Smooth muscle cell (in vitro differentiated cells): Measurements from ENCODE around the gene LZTS2. TPM values are rescaled to one million over a fixed set of nuclear protein-coding genes. Genes with fewer than 3 reads are reported as not detected.

Experiments
- DNase-seq: peaks from one replicate; lab custom pipeline; 2025; ENCODE audit not compliant: unreplicated experiment; lab: John Stamatoyannopoulos, UW
- H2AFZ ChIP-seq: fragments of 200-600 bp; sonication (generic); 2 replicates; pipeline ENCODE4 v1.6.0; 2016; ENCODE audit warnings: antibody characterized with exemption, low read depth, mild to moderate bottlenecking
- H3F3A ChIP-seq: fragments of 200-600 bp; sonication (generic); 2 replicates; pipeline ENCODE4 v1.6.0; 2017; ENCODE audit warnings: antibody characterized with exemption, low read depth
- H3K27ac ChIP-seq: fragments of 200-600 bp; sonication (generic); 2 replicates; pipeline ENCODE4 v1.5.1; 2016; ENCODE audit warnings: low read depth, mild to moderate bottlenecking
- H3K27me3 ChIP-seq: fragments of 200-600 bp; sonication (generic); 2 replicates; pipeline ENCODE4 v1.6.1; 2016; ENCODE audit warnings: low read depth, mild to moderate bottlenecking
- H3K36me3 ChIP-seq: fragments of 200-600 bp; sonication (generic); 2 replicates; pipeline ENCODE4 v1.5.1; 2016; ENCODE audit warnings: low read depth
- H3K4me1 ChIP-seq: fragments of 200-600 bp; sonication (generic); 2 replicates; pipeline ENCODE4 v1.5.1; 2016; ENCODE audit warnings: low read depth
- H3K4me2 ChIP-seq: fragments of 200-600 bp; sonication (generic); 2 replicates; pipeline ENCODE4 v1.6.0; 2016; ENCODE audit warnings: mild to moderate bottlenecking
- H3K4me3 ChIP-seq: fragments of 200-600 bp; sonication (generic); 2 replicates; pipeline ENCODE4 v1.5.1; 2016; ENCODE audit warnings: mild to moderate bottlenecking
- H3K79me2 ChIP-seq: fragments of 200-600 bp; sonication (generic); 2 replicates; pipeline ENCODE4 v1.6.0; 2016; ENCODE audit warnings: low read depth, mild to moderate bottlenecking
- H3K9ac ChIP-seq: fragments of 200-600 bp; sonication (generic); 2 replicates; pipeline ENCODE4 v1.6.0; 2016; ENCODE audit warnings: low read depth
- H3K9me3 ChIP-seq: fragments of 200-600 bp; sonication (generic); replicated peaks from 2 replicates; pipeline ENCODE4 v1.5.1; 2016; ENCODE audit warnings: low read depth
- H4K20me1 ChIP-seq: fragments of 200-600 bp; sonication (generic); 2 replicates; pipeline ENCODE4 v1.6.0; 2016; ENCODE audit warnings: low read depth
- WGBS: methylation state at CpG from one replicate; pipeline ENCODE4 v1.1.7; 2016; ENCODE audit warnings: low lambda C conversion rate; 5-methylcytosine and 5-hydroxymethylcytosine counted together
- polyA plus RNA-seq: library from polyadenylated mRNA; unstranded; fragments of >200 nt; fragmentation: Nextera tagmentation; extraction: Ambion mirVana; gene quantifications from 2 replicates; pipeline ENCODE4 v1.2.1, GENCODE V29; 2016
- total RNA-seq: library from RNA; depleted of rRNA; stranded (reverse); fragments of >200 nt; gene quantifications from 2 replicates; pipeline ENCODE4 v1.2.3, GENCODE V29; 2014
- TF ChIP-seq, protein P1 (sequence below): fragments of 200-600 bp; sonication (generic); IDR thresholded peaks from 2 replicates; pipeline ENCODE4 v1.5.1; 2017; ENCODE audit warnings: borderline replicate concordance, mild to moderate bottlenecking, antibody characterized with exemption; ENCODE audit not compliant: insufficient read depth, poor library complexity, severe bottlenecking

Gene LZTS2
- total and polyA plus RNA-seq, 2 experiments from 2014 or later: 54.9 to 103 TPM

DNA sequence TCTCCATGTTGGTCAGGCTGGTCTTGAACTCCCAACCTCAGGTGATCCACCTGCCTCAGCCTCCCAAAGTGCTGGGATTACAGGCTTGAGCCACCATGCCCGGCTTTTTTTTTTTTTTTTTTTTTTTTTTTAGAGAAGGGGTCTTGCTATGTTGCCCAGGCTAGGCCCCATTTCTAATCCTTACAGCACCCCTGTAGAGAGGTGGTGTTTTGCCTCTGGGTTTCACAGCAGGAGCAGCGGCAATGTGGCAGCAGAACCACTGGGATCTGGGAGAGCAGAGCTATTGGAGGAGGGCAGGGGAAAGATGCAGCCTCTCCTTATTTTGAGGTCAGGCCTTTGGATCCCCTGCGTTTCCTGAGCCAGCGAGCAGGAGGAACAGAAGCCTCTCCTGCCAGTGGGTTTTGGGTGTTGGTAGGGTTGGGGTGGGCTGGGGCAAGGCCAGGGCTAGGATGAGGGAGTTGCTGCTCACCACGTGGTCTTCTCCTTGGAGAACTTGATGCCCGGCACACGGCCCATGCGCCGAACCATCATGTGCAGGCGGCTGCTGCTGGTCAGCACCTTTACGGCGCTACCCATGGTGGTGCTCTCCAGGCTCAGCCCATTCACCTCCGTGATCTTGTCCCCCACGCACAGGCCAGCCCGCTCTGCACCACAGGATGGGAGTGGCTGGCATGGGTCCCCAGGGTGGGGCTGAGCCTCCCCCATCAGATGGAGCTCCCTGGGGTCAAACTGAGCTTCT is 23.5 kb downstream of the LZTS2 start:
- TF ChIP-seq, protein P1, sequence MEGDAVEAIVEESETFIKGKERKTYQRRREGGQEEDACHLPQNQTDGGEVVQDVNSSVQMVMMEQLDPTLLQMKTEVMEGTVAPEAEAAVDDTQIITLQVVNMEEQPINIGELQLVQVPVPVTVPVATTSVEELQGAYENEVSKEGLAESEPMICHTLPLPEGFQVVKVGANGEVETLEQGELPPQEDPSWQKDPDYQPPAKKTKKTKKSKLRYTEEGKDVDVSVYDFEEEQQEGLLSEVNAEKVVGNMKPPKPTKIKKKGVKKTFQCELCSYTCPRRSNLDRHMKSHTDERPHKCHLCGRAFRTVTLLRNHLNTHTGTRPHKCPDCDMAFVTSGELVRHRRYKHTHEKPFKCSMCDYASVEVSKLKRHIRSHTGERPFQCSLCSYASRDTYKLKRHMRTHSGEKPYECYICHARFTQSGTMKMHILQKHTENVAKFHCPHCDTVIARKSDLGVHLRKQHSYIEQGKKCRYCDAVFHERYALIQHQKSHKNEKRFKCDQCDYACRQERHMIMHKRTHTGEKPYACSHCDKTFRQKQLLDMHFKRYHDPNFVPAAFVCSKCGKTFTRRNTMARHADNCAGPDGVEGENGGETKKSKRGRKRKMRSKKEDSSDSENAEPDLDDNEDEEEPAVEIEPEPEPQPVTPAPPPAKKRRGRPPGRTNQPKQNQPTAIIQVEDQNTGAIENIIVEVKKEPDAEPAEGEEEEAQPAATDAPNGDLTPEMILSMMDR: no peak
- WGBS: 93% methylated on average over 13 of the region's 15 CpGs
- Histone ChIP-seq H3K9me3 (no peaks in the 10 kb centered on the region), H3K4me3 (no peak overlapping the region), H3K27me3 (peaks cover 6% of the 10 kb centered on the region), H2AFZ (no peak overlapping the region), H3K36me3 (no peaks in the 10 kb centered on the region), H3K9ac (no peak overlapping the region), H3F3A (peaks cover 2% of the 10 kb centered on the region), H3K27ac (no peak overlapping the region), H4K20me1 (no peaks in the 10 kb centered on the region), H3K79me2 (no peaks in the 10 kb centered on the region), H3K4me1 (peaks cover 6% of the 10 kb centered on the region), H3K4me2 (no peak overlapping the region)
- no peak for DNase-seq

DNA sequence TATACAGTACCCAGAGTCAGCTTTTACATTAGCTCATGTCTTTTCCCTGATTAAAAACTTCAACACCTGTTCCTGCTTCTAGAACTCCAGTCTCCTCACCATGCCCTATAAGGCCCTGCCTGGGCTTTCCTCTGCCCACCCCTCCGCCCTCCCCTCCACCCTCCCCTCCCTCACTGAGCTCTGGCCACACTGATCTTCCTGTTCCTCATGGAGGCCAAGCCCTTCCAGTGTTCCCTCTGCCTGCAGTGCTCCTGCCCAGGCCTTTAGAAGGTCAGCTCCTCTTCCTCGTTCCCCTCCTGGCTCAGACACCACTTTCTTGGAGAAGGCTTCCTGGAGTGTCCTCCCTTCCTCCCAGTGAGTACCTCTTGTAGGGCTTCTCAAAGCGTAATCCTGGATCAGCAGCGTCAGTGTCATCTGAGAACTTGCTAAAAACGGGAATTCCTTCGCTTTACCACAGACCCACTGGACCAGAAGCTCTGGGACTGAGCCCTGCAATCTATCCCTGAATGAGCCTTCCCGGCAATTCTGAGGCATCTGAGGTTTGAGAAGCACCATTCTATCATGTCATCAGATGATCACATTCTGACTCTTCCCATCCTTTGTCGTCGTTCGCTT is 27.6 kb downstream of the LZTS2 start:
- Histone ChIP-seq H2AFZ (no peak overlapping the region), H3K9me3 (no peaks in the 10 kb centered on the region), H3K4me1 (peaks cover 17% of the 10 kb centered on the region), H3K27ac (no peak overlapping the region), H3K27me3 (no peaks in the 10 kb centered on the region), H3K36me3 (no peaks in the 10 kb centered on the region), H3F3A (peaks cover 2% of the 10 kb centered on the region), H3K79me2 (no peaks in the 10 kb centered on the region), H4K20me1 (no peaks in the 10 kb centered on the region), H3K9ac (no peak overlapping the region), H3K4me2 (no peak overlapping the region), H3K4me3 (no peak overlapping the region)
- 70% methylated on average over 10 of the region's 10 CpGs for WGBS
- TF ChIP-seq, protein P1: no peak
- no peak for DNase-seq

DNA sequence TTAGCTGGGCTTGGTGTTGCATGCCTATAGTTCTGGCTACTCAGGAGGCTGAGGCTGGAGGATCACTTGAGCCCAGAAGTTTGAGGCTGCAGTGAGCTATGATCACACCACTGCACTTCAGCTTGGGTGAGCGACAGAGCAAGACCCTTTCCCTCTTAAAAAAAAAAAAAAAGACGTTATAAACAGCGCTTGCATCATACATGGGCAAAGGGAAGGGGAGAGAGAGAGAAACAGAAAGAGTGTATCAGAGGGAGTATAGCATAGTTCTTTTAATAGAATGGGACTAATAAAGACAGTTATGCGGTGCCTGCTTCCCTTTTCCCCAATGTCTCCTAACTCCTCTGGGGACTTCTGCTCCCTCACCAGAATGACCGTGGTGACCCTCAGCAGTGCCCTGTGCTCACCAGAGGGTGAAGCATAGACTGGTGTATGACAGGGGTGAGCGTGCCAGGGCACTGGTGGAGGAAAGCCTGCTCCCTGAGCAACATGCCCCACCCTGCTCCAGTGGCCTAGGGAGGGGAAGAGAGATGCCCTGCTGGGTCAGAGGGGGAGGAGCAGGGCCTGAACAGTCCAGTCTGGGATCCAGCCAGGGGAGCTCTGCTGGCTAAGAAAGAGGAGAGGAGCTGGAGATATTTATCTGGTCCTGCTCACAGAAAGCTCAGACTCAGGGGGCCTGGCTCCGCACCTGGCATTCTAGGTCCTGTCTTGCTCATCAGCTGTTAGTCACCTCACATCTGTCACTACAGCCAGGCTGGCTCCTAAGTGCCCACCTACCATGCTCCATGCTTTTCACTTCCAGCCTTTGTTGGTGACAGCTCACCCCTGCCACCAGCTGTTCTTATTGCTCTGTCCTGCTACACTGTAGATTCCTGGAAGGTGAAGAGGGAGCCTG is 29.1 kb downstream of the LZTS2 start:
- H3K79me2 ChIP-seq: peaks cover 5% of the 10 kb centered on the region
- no peaks in the 10 kb centered on the region for H3K9me3 ChIP-seq
- H3K4me3 ChIP-seq: no peak overlapping the region
- H4K20me1 ChIP-seq: peaks cover 10% of the 10 kb centered on the region
- peaks cover 20% of the 10 kb centered on the region for H3K4me1 ChIP-seq
- H3K27me3 ChIP-seq: no peaks in the 10 kb centered on the region
- TF ChIP-seq, protein P1: no peak
- H2AFZ ChIP-seq: no peak overlapping the region
- H3K4me2 ChIP-seq: no peak overlapping the region
- 86% methylated on average over 7 of the region's 7 CpGs for WGBS
- H3K9ac ChIP-seq: no peak overlapping the region
- H3K36me3 ChIP-seq: no peaks in the 10 kb centered on the region
- H3K27ac ChIP-seq: no peak overlapping the region
- no peak for DNase-seq
- peaks cover 2% of the 10 kb centered on the region for H3F3A ChIP-seq
